Astrocyte (in vitro differentiated cells and primary cell): Measurements from ENCODE around the gene MAP4K4. TPM values are rescaled to one million over a fixed set of nuclear protein-coding genes. Genes with fewer than 3 reads are reported as not detected.
A peak's percentile ranks its signal among the peaks of the same experiment; 100 is the strongest.

ENCODE experiments used
- DNase-seq: peaks from one replicate; pipeline ENCODE4 v3.0.0-alpha.2; 2010; ENCODE audit warnings: low read depth
- FAIRE-seq: peaks from 2 replicates; lab custom pipeline; 2011; peaks lifted over from hg19 to GRCh38; lab: Jason Lieb, UNC
- H2AFZ ChIP-seq: 2 replicates; pipeline ENCODE4 v1.6.0; 2012; ENCODE audit warnings: low read depth, low read length, inconsistent platforms
- H3K27ac ChIP-seq: 2 replicates; pipeline ENCODE4 v1.5.1; 2011; ENCODE audit warnings: low read depth, low read length, inconsistent platforms
- H3K27me3 ChIP-seq: 2 replicates; pipeline ENCODE4 v1.6.0; 2011; ENCODE audit warnings: low read length, inconsistent platforms; ENCODE audit not compliant: insufficient read depth
- H3K36me3 ChIP-seq: 2 replicates; pipeline ENCODE4 v1.5.1; 2011; ENCODE audit warnings: low read length, inconsistent platforms; ENCODE audit not compliant: insufficient read depth
- H3K4me1 ChIP-seq: 2 replicates; pipeline ENCODE4 v1.5.1; 2011; ENCODE audit warnings: low read length, inconsistent platforms; ENCODE audit not compliant: insufficient read depth
- H3K4me2 ChIP-seq: 2 replicates; pipeline ENCODE4 v1.6.0; 2012; ENCODE audit warnings: low read length, inconsistent platforms
- H3K4me3 ChIP-seq: 2 replicates; pipeline ENCODE4 v1.5.1; 2011; ENCODE audit warnings: low read depth, mild to moderate bottlenecking, low read length, inconsistent platforms; ENCODE audit not compliant: insufficient read depth
- H3K79me2 ChIP-seq: 2 replicates; pipeline ENCODE4 v1.6.0; 2012; ENCODE audit warnings: mild to moderate bottlenecking, low read length, inconsistent platforms; ENCODE audit not compliant: insufficient read depth
- H3K9ac ChIP-seq: 2 replicates; pipeline ENCODE4 v1.6.0; 2012; ENCODE audit warnings: mild to moderate bottlenecking, low read length, inconsistent platforms
- H3K9me3 ChIP-seq: 2 replicates; pipeline ENCODE4 v1.5.1; 2012; ENCODE audit warnings: low read depth, mild to moderate bottlenecking, low read length, inconsistent platforms; ENCODE audit not compliant: insufficient read depth
- H4K20me1 ChIP-seq: 2 replicates; pipeline ENCODE4 v1.6.0; 2012; ENCODE audit warnings: low read length, inconsistent platforms; ENCODE audit not compliant: insufficient read depth
- H3K27ac Mint-ChIP-seq: one replicate; pipeline ENCODE4 v1.8.0; 2021; ENCODE audit warnings: mild to moderate bottlenecking, mixed read lengths; ENCODE audit not compliant: unreplicated experiment
- H3K27me3 Mint-ChIP-seq: one replicate; pipeline ENCODE4 v1.8.0; 2021; ENCODE audit warnings: low read depth, mixed read lengths; ENCODE audit not compliant: unreplicated experiment
- H3K36me3 Mint-ChIP-seq: one replicate; pipeline ENCODE4 v1.8.0; 2021; ENCODE audit warnings: low read depth, mixed read lengths; ENCODE audit not compliant: unreplicated experiment
- H3K4me1 Mint-ChIP-seq: one replicate; pipeline ENCODE4 v1.8.0; 2021; ENCODE audit warnings: low read depth, mixed read lengths; ENCODE audit not compliant: unreplicated experiment
- H3K4me3 Mint-ChIP-seq: one replicate; pipeline ENCODE4 v1.8.0; 2021; ENCODE audit warnings: mild to moderate bottlenecking, moderate library complexity, mixed read lengths; ENCODE audit not compliant: unreplicated experiment
- H3K9me3 Mint-ChIP-seq: one replicate; pipeline ENCODE4 v1.8.0; 2021; ENCODE audit warnings: mild to moderate bottlenecking, mixed read lengths; ENCODE audit not compliant: unreplicated experiment
- EZH2 ChIP-seq: IDR thresholded peaks from 2 replicates; pipeline ENCODE4 v1.6.1; 2012; ENCODE audit warnings: mild to moderate bottlenecking, low read length, inconsistent platforms; ENCODE audit not compliant: insufficient read depth
- total RNA-seq: library from RNA; stranded (reverse); gene quantifications from 2 replicates; pipeline ENCODE4 v1.2.1, GENCODE V29; 2021
- TF ChIP-seq, protein P1 (sequence below): IDR thresholded peaks from 2 replicates; pipeline ENCODE4 v1.5.1; 2011; ENCODE audit warnings: low read depth, mild to moderate bottlenecking, inconsistent platforms, low read length, moderate library complexity; ENCODE audit not compliant: insufficient read depth

Gene MAP4K4
- total RNA-seq, 1 donor from 2014 or later = 231 TPM

- Histone ChIP-seq H3K4me2 (no peak overlapping the region), H3K4me3 (no peak overlapping the region), H4K20me1 (peaks cover 63% of the 10 kb centered on the region), H3K36me3 (peaks cover 59% of the 10 kb centered on the region), H2AFZ (no peak overlapping the region), H3K4me1 (no peaks in the 10 kb centered on the region), H3K79me2 (peaks cover 47% of the 10 kb centered on the region), H3K9me3 (no peaks in the 10 kb centered on the region), H3K9ac (no peak overlapping the region), H3K27me3 (no peaks in the 10 kb centered on the region), H3K27ac (no peak overlapping the region)
- TF ChIP-seq EZH2 = no peak
- TF ChIP-seq, protein P1, sequence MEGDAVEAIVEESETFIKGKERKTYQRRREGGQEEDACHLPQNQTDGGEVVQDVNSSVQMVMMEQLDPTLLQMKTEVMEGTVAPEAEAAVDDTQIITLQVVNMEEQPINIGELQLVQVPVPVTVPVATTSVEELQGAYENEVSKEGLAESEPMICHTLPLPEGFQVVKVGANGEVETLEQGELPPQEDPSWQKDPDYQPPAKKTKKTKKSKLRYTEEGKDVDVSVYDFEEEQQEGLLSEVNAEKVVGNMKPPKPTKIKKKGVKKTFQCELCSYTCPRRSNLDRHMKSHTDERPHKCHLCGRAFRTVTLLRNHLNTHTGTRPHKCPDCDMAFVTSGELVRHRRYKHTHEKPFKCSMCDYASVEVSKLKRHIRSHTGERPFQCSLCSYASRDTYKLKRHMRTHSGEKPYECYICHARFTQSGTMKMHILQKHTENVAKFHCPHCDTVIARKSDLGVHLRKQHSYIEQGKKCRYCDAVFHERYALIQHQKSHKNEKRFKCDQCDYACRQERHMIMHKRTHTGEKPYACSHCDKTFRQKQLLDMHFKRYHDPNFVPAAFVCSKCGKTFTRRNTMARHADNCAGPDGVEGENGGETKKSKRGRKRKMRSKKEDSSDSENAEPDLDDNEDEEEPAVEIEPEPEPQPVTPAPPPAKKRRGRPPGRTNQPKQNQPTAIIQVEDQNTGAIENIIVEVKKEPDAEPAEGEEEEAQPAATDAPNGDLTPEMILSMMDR = no peak
- Mint-ChIP-seq H3K4me3 (no peak overlapping the region), H3K27ac (no peak overlapping the region), H3K4me1 (peaks cover 14% of the 10 kb centered on the region), H3K9me3 (no peaks in the 10 kb centered on the region), H3K36me3 (peaks cover 13% of the 10 kb centered on the region), H3K27me3 (no peaks in the 10 kb centered on the region)
- DNase-seq (no peak), FAIRE-seq (no peak)
Observed at GRCh38 chr2:101882769-101883307, 185.3 kb downstream of the MAP4K4 start.

DNA sequence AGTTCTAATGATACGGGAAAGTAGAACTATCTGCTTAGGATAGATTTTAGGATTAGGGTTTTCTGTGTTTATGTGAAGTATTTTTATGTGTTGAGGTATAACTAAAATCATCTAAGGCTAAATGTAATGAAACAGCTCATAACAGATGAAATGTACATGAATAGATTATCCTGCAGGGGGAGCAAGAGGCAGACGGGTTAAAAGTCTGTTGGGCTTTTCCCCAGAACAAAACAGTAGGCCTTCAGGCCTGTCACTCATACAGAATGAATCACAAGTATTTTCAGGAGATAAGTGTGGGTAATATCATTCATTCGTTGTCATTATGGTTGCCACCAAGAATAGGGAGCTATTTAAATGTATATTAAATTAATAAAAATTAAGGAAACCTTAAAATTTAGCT, 186.4 kb downstream of the MAP4K4 start:
- Histone ChIP-seq H3K79me2 (peaks cover 38% of the 10 kb centered on the region), H3K27ac (no peak overlapping the region), H3K27me3 (no peaks in the 10 kb centered on the region), H3K36me3 (peaks cover 52% of the 10 kb centered on the region), H4K20me1 (peaks cover 62% of the 10 kb centered on the region), H3K4me2 (no peak overlapping the region), H3K9ac (no peak overlapping the region), H3K9me3 (no peaks in the 10 kb centered on the region), H3K4me3 (no peak overlapping the region), H3K4me1 (no peaks in the 10 kb centered on the region), H2AFZ (no peak overlapping the region)
- FAIRE-seq (no peak), DNase-seq (peak; percentile 39)
- Mint-ChIP-seq H3K27me3 (no peaks in the 10 kb centered on the region), H3K9me3 (no peaks in the 10 kb centered on the region), H3K4me3 (no peak overlapping the region), H3K4me1 (peaks cover 14% of the 10 kb centered on the region), H3K36me3 (peaks cover 13% of the 10 kb centered on the region), H3K27ac (peak overlapping the region; percentile 42)
- TF ChIP-seq EZH2 = no peak
- TF ChIP-seq, protein P1 = peak; percentile 73

DNA sequence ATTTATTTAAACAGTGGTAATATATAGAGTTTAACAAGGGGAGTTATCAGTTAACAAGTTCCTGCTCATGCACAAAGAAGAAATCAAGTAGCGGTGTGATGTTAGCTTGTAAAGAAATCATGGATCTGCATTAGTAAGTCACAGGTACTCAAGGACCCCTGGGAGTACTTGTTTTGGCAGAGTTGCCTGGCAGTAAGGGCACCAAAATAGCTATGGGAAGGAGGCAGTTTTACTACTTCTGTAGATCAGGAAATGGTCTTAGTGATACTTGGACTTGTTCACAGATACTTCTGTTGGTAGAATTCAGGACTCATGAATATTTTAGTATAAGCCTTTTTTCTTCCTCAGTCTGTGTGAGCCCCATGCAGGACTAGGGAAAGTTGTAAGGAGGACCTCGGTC, 186.9 kb downstream of the MAP4K4 start:
- no peaks in the 10 kb centered on the region for H3K27me3 Mint-ChIP-seq
- H3K4me3 Mint-ChIP-seq = no peak overlapping the region
- peaks cover 14% of the 10 kb centered on the region for H3K4me1 Mint-ChIP-seq
- TF ChIP-seq, protein P1 = no peak
- no peak for TF ChIP-seq EZH2
- H3K36me3 Mint-ChIP-seq = peaks cover 13% of the 10 kb centered on the region
- Histone ChIP-seq H3K27me3 (no peaks in the 10 kb centered on the region), H3K36me3 (peaks cover 55% of the 10 kb centered on the region), H3K4me2 (no peak overlapping the region), H3K79me2 (peaks cover 38% of the 10 kb centered on the region), H3K4me1 (no peaks in the 10 kb centered on the region), H3K27ac (no peak overlapping the region), H4K20me1 (peaks cover 67% of the 10 kb centered on the region), H3K4me3 (no peak overlapping the region), H3K9me3 (no peaks in the 10 kb centered on the region), H2AFZ (no peak overlapping the region), H3K9ac (no peak overlapping the region)
- H3K9me3 Mint-ChIP-seq = no peaks in the 10 kb centered on the region
- H3K27ac Mint-ChIP-seq = no peak overlapping the region
- DNase-seq (no peak), FAIRE-seq (peak; percentile 56)
